T47D (cell line): ENCODE measurements around the gene CHST14.

Experiments
- DNase-seq, 2 experiments: peaks; one replicate each; pipeline versions ENCODE4 v3.0.0 to v3.0.0-alpha.2; 2011 to 2012; ENCODE audit warnings: low read depth in 1 of 2, low spot score in 1 of 2
- JUND ChIP-seq: IDR thresholded peaks from 2 replicates; pipeline ENCODE4 v1.6.1; 2012; ENCODE audit warnings: low read depth
- in situ Hi-C: cut with HindIII; loops from 2 replicates; pipeline ENCODE4 v1.10.0; 2016; ENCODE audit warnings: low sequenced_read_pairs, low pct_unique_long_range_greater_than_20kb

The CHST14 gene, protein sequence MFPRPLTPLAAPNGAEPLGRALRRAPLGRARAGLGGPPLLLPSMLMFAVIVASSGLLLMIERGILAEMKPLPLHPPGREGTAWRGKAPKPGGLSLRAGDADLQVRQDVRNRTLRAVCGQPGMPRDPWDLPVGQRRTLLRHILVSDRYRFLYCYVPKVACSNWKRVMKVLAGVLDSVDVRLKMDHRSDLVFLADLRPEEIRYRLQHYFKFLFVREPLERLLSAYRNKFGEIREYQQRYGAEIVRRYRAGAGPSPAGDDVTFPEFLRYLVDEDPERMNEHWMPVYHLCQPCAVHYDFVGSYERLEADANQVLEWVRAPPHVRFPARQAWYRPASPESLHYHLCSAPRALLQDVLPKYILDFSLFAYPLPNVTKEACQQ

GRCh38 chr15:40470423-40471104, at the start of gene CHST14:
Gene CHST14 (plus strand): TSS chr15:40470984. CDS start chr15:40471214, 230 bp downstream.
- no peak for TF ChIP-seq JUND
- in situ Hi-C loops = no loop called here
- DNase-seq = peak in 1 of 2 experiments; percentile 58

GRCh38 chr15:40421246-40422157, 49.3 kb upstream of the CHST14 start:
- in situ Hi-C loops = no loop called here
- TF ChIP-seq JUND = no peak
- peak in 1 of 2 experiments; percentile 84 for DNase-seq

DNA sequence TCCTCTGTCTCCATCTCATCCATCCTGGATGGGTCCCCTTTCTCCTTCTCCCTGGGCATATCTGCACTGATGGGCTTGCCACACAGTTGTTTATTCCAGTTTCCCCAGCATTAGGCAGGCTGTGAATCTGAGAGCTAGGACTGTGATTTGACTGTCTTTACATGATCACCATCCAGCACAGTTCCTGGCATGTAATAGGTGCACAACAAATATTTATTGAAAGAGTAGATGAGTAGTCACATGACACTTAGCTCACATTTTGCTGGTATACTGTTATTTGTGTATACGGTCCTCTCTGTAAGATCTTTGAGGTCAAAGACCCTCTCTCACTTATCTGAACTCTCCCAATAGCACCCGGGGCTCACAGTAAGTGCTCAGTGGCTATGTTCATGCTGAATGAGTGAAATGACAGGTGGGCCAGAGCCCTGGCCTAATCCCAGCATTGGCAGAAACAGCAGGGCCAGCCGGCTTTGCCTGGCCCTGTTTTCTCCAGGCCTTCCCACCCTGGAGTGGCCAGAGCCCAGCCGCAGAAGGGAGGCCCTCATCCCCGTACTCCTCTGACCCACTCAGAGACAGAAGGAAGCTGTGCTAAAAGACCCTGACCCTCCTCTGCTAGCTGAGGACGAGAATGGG, 46.2 kb upstream of the CHST14 start:
- no peak for DNase-seq
- no peak for TF ChIP-seq JUND
- in situ Hi-C loops = no loop called here

DNA sequence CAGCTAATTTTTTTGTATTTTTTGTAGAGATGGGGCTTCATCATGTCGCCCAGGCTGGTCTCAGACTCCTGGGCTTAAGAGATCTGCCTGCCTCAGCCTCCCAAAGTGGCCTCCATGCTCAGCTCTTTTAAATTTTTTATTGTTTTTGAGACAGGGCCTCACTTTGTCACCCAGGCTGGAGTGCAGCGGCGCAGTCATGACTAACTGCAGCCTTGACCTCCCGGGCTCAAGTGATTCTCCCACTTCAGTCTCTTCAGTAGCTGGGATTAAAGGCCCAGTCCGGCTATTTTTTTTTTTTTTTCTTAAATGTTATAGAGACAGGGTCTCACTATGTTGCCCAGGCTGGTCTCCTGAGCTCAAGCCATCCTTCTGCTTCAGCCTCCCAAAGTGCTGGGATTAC, 45.1 kb upstream of the CHST14 start:
- in situ Hi-C loops = no loop called here
- DNase-seq = no peak
- no peak for TF ChIP-seq JUND

DNA sequence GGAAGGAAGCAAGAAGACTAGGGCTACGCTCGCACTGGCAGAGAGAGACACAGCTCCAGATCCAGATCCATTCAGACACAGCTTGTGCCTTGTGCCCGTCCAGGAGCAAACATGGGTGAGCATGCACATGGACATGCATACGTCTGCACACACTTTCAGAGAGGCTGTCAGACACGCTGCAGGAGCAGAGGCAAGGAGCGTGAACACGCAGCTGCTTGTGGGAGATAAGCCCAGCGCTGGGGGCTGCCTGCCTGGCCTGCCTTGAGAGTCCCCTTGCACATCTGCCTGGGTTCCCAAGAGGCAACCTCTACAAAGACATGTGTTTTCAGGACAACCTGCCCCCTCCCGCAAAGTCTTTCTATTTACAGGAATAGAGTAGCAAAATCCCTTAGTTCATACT, 43.6 kb upstream of the CHST14 start:
- in situ Hi-C loops = no loop called here
- TF ChIP-seq JUND = no peak
- DNase-seq = no peak

- no peak for TF ChIP-seq JUND
- no peak for DNase-seq
- in situ Hi-C loops = no loop called here
Observed at GRCh38 chr15:40428185-40428584, 42.6 kb upstream of the CHST14 start.

DNA sequence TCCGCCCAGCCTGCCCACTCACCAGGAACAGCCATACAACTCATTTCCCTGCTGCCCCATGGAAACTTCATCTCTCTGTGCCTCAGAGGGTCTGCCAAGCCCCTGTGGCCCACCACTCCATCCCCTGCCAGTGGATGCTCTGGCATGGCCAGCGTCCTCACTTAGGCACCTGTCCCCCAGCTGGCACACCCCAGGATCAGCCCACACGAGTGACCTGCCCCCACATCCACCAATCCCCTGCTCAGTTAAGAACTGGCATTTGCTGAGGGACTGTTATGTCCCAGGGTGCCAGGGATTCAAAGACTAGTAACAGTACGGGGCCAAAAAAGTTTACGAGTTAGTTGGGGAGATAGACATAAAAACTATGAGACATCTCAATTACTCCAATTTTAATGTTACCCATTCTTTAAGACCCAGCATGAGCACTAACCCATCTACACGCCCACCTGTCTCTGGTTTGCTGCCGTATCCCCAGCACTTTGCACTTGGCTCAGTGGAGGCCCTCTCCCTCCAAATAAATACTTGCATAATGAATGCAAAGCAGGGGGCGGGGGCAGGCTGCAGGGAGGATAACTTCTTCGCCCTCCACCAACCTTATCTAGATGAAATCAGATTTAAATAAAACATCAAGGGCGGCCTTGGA, 41.6 kb upstream of the CHST14 start:
- in situ Hi-C loops = no loop called here
- DNase-seq = no peak
- TF ChIP-seq JUND = no peak

DNA sequence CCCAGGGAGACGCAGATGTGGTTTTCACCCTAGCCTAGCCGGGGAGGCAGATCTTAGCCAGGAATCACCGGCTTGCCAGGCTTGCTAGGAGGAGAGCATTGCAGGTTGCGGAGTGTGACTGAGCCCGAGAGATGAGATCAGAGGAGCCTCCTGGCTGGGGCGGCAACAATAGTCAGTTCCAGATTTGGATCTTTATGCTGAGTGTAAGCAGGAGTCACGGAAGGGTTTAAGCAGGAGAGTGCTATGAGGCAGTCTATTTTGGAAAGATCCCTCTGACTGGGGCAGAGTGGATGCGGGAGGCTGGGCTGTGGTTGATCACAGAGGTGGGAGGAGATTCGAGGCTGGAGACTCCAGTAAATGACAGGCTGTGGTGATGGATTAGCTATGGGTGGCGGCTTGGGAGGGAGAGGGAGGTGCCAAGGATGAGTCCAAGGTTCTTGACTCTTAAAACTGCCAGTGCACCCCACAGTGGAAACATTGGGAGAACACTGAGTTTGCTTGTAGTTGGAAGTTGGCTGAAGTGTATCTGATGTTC, 40.4 kb upstream of the CHST14 start:
- no peak for TF ChIP-seq JUND
- in situ Hi-C loops = no loop called here
- peak; percentile 52 to 85 for DNase-seq

GRCh38 chr15:40435023-40435709, 35.6 kb upstream of the CHST14 start:
- TF ChIP-seq JUND = no peak
- in situ Hi-C loops = no loop called here
- no peak for DNase-seq

DNA sequence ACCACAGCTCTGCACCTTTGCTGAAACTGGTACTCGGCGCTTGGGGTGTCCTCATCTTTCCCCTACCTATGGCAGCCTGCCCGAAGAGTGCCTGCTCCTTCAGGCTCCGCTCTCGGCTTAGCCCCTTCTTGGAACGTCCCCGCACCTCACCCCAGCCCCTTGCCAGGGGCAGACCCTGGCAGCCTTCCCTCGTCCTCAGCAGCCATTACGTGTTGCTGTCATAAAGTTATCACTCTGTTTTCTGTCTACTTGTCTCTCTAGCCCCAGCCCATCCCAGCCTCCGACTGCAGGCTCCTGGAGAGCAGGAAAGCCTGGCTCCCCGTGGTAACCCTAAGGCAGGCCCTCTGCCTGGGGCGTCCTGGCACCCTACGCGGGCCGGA, 35.1 kb upstream of the CHST14 start:
- in situ Hi-C loops = no loop called here
- no peak for DNase-seq
- no peak for TF ChIP-seq JUND
